ENCODE data around the gene SLAIN1.

DNA sequence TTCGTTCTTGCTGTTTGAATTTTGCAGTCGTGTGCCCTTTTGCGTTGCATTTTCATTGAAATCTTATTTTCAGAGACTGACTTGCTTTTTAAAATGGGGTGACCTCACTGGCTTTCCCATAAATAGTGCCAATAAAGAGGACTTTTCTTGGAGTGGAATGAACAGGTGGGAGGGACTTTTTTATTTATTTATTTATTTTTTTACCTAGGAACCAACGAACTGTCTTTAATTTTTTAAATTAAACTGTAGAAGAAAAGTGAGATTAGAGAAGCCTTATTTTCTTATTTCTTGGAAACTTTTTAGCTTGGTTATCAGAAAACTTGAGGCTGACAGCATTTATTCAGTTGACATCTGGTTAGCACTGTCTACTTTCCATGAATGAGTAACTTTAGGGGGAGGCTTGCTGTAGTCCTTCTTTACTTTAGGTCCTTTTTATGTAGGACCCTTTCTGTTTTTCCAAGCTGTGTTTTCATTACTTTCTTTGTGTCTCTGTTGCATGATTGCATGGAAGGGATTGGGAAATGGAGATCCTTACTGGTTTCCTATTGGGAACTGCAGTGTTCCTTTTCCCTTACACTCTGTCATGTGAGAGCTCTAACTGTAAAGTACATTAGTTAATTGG lies 1.7 kb downstream of the SLAIN1 start:
- TF ChIP-seq, protein P1, sequence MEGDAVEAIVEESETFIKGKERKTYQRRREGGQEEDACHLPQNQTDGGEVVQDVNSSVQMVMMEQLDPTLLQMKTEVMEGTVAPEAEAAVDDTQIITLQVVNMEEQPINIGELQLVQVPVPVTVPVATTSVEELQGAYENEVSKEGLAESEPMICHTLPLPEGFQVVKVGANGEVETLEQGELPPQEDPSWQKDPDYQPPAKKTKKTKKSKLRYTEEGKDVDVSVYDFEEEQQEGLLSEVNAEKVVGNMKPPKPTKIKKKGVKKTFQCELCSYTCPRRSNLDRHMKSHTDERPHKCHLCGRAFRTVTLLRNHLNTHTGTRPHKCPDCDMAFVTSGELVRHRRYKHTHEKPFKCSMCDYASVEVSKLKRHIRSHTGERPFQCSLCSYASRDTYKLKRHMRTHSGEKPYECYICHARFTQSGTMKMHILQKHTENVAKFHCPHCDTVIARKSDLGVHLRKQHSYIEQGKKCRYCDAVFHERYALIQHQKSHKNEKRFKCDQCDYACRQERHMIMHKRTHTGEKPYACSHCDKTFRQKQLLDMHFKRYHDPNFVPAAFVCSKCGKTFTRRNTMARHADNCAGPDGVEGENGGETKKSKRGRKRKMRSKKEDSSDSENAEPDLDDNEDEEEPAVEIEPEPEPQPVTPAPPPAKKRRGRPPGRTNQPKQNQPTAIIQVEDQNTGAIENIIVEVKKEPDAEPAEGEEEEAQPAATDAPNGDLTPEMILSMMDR (IDR thresholded peaks at IDR 0.05), result no peak
- no peak for TF ChIP-seq POLR2A (IDR thresholded peaks at IDR 0.05)

All from suprapubic skin (tissue), 3 donors.